Head of caudate nucleus (tissue), 42 donors: ENCODE results near the gene TMEM130.

Experiments used
- DNase-seq, 42 donors: peaks; one replicate each; pipeline versions ENCODE4 v3.0.0 to v3.0.0-alpha.2; 2020 to 2021; ENCODE audit warnings: mixed read lengths in 7 of 42
- intact Hi-C: fragments of 100-400 bp; cut with DNase I; formaldehyde crosslinking; loops from one replicate; pipeline ENCODE4 v1.15.0; 2022

Gene TMEM130

DNA sequence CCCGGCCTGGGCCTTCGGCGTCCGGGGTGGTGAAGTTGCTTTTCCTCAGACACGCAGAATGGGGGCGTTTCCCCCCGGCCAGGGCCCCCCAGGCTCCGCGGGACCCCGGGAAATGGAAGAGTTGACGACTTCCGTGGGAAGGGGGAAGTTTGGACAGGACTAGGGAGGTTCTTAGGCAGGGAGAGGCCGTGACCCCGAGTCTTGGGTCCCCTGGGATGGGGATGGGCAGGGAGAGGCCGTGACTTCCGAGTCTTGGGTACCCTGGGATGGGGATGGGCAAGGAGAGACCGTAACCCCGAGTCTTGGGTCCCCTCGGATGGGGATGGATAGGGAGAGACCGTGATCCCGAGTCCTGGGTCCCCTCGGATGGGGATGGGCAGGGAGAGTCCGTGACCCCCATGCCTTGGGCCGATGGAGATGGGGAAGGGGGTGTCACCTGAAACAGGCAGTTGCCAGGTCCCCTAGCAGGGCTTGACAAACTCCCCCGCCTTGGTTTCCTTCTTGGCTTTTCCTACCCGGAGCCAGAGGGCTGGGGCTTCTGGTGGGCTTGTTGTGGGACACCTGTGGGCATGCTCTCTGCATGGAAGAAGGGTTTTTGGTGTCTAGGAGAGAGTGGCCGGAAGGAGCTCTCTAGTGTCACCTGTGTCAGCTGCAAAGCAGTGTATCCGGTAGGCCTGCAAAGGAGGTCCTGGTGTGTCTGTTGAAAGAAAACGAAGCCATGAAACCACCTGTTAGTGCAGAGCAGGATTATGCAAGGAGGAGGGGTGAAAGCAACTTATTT lies 9.6 kb upstream of the TMEM130 start:
- intact Hi-C loops = loop anchor here (10.0 kb wide), 1 partner anchor 595 kb away; the partner anchor contains the start of gene BRI3
- peak in 13 of 42 donors; percentile 7 to 58 (median 28) for DNase-seq

DNA sequence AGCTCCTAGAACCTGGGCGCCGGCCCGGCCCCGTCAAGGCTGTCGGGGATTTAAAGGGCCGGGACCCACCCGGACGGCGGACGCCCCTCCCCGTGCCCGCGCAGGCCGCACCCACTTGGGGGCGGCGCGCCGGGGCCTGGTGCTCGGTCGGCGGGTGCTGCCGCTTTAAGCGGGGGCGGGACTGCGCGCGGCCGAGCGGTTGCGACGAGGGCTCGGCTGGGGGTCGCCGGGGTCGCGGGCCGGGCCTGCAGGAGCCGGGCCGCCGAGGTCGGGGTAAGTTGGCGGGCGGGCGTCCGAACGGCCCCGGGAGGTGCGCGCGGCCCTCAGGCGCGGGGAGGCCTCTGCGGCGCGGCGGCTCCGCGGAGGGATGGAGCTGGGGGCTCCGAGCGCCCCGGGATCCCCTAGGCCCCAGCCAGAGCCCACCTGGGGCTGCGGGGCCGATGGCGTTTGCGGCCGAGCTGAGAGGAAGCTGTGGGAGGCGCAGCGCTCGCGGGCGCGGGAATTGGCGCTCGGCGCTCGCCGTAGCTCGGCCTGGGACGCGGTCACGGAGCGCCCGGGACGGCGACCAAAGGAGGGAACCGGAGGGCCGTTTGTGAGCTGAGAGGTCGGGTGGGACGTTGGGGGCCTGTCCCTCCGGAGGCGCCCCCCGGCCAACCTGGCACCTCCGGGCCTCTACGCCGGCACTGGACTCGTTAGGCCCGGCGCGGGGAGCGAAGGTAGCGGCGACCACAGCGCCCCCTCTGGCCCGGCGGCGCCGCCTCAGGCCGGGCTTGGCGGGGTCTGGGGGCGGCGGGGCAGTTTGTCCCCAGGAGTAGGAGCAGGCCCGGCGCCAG lies 8.8 kb upstream of the TMEM130 start, which contains the start of gene TRRAP:
Gene TRRAP, plus strand, starts transcription at position 168 of the 833 bp plus-strand sequence. CDS start 2,619 bp downstream, outside the sequence.
- DNase-seq = peak in 39 of 42 donors; percentile 48 to 83 (median 71)
- intact Hi-C loops = loop anchor here (10.0 kb wide), 1 partner anchor 594 kb away; the partner anchor contains the start of gene BRI3

DNA sequence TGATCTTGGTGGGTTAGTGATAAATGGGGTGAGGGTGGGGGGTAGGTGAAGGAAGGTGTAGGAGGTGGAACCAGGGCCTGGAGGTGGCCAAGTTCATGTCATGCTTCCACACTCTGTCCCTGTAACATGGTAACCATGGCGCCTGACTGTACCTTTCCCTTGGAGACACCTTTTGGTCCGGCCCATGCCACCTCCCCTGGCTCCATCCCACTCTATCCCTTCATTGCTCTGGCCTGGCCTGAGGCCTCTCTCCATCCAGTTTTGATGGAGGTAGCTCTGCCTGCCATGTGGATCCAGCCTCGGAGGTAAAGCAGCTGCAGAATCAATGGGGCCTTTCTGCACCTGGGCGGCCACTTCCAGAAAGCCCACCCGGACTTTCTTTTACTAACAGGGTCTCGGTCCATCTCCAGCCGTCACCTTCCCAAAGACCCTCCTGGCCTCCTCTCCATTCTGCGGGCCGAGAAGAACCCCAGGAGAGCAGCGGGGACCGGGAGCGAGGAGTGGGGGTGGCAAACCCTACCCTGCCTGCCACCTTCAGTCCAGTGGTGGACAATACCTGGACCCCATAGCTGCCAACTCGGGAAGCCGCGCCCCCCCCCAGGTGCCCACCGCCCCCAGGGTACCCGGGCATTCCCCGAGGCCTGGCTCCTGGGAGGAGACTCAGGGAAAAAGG lies 8.0 kb upstream of the TMEM130 start:
- DNase-seq = peak in 1 of 42 donors; percentile 35
- intact Hi-C loops = loop anchor here (10.0 kb wide), 1 partner anchor 593 kb away; the partner anchor contains the start of gene BRI3

DNA sequence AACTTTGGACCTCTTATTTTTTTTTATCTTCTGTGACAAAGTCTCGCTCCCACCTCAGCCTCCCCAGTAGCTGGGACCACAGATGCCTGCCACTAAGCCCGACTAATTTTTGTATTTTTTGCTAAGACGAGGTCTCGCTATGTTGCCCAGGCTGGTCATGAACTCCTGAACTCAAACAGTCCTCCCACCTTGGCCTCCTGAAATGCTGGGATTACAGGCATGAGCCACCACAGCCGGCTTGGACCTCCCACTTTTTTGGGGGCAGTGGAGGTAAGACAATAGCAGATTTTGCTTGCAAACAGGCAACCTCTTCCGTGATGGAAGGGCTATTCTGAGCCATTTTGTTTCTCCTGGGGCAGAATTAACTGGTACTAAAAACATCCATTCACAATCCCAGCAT lies 7.3 kb upstream of the TMEM130 start:
- peak in 2 of 42 donors; percentile 27 to 29 for DNase-seq
- intact Hi-C loops = loop anchor here (10.0 kb wide), 1 partner anchor 592 kb away; the partner anchor contains the start of gene BRI3

DNA sequence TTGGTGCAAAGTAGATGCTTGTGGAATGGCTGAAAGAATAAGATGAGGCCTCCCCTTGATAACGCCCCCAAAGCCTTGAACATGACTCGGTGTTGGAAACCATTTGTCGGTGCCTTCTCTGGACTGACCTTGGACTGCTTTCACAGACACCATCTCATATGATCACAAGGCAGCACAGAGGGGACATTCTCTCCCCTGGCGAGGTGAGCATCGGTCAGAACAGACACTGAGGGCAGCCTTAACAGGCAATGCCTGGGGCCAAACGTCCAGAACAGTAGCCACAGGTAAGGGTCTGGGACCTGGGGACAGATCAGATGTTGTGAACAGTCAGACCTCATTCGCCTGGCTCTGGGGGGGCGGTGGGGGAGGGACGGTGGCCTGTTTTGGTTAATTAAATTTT lies 5.7 kb upstream of the TMEM130 start:
- intact Hi-C loops = loop anchor here (10.0 kb wide), 1 partner anchor 591 kb away; the partner anchor contains the start of gene BRI3
- peak in 2 of 42 donors; percentile 9 to 36 for DNase-seq

DNA sequence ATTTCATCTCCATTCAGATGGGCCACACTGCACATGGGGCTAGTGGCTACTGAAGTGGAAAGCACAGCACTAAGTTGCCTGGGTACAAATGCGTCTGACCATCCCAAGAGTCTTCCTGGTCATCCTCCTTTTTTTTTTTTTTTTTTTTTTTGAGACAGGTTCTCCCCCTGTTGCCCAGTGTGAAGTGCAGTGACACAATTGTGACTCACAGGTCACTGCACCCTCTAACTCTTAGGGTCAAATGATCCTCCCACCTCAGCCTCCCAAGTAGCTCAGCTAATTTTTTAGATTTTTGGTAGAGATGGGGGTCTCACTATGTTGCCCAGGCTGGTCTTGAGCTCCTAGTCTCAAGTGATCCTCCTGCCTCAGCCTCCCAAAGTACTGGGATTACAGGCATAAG lies 5.1 kb upstream of the TMEM130 start:
- intact Hi-C loops = loop anchor here (10.0 kb wide), 1 partner anchor 590 kb away; the partner anchor contains the start of gene BRI3
- no peak for DNase-seq

DNA sequence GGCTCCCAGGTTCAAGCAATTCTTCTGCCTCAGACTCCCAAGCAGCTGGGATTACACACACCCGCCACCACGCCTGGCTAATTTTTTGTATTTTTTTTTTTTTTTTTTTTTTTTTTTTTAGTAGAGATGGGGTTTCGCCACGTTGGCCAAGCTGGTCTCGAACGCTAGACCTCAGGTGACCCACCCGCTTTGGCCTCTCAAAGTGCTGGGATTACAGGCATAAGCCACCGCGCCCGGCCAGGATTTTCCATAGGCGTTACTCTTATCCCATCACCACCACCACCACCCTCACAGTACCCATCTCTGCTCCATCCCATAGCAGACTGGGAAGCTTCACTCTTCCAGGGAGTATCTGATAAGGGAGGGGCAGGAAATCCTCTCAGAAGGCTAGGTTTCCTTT lies 3.8 kb upstream of the TMEM130 start:
- intact Hi-C loops = loop anchor here (10.0 kb wide), 1 partner anchor 589 kb away; the partner anchor contains the start of gene BRI3
- DNase-seq = peak in 2 of 42 donors; percentile 19 to 42

DNA sequence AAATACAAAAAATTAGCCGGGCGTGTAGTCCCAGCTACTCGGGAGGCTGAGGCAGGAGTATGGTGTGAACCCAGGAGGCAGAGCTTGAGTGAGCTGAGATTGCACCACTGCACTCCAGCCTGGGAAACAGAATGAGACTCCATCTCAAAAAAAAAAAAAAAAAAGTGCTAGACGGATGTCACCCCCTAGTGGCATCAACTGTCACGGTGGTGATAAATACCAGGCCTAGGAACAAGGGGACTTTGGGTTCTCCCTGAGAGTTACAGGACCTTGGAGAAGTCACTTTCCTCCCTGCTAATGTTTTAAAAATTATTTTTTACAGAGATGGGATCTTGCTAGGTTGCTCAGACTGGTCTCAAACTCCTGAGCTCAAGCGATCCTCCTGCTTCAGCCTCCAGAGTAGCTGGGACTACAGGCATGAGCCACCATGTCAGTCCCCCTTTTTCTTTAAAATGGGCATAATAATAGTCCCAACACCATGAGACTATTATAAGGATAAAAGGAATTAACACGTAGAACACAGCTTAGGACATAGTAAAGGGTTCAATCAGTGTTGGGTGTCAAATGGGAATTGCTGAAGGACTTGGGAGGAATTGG lies 2.6 kb upstream of the TMEM130 start:
- DNase-seq = peak in 1 of 42 donors; percentile 5

DNA sequence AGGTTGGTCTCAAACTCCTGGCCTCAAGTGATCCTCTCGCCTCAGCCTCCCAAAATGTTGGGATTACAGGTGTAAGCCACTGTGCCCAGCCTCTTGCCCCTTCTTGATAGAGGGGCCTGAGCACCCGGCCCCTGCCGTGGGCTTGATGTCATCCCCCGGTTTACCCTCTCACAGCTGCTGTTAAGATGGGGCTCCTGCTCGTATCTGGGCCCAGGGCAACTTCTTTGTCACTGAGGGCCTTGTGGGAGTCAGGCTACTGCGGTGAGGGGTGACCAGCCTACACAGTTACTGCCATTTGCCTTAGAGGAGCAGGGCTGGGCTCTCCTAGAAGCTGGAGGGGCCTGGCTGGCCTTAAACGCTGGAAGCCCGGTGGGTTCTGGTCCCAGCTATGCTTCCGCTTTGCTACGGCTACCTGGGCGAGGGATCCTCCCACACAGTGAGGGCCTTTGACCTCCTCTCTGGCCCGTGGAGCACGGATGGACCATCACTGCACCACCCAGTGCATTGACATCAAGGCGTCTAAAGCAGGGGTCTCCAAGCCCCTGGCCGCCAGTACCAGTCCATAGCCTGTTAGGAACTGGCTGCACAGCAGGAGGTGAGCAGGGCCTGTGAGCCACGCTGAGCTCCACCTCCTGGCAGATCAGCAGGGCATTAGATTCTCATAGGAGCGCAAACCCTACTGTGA lies 1.1 kb upstream of the TMEM130 start:
- peak in 1 of 42 donors; percentile 21 for DNase-seq
- intact Hi-C loops = loop anchor here (10.0 kb wide), 1 partner anchor 586 kb away; the partner anchor contains the start of gene BRI3

More for the DNA sequence above, 2.6 kb upstream of the TMEM130 start:
- intact Hi-C loops = loop anchor here (10.0 kb wide), 1 partner anchor 588 kb away; the partner anchor contains the start of gene BRI3

DNA sequence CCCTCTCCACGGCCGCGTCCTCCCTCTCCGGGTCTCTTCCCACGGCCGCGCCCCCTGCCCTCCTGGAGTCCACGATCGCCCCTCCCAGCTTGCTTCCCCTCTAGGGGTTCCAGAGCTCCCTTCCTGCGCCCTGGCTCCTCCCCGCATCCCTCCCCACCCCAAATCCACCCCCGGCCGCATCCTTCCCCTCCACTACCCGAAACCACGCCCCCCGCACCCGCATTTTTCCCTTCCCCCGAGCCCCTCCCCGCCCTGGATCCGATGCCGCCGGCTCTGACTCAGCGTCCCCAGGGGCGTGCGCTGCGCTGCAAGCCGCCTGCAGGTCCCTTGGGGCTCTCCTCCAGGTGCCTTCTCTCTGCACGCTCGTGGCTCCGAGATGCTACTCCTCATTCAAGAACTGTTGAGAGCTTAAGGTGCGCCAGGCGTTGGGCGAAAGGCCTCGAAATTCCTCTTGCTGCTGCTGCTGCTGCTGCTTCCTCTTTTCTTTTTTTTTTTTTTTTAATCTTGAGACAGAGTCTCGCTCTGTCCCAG lies 372 bp upstream of the TMEM130 start:
- intact Hi-C loops = loop anchor here (10.0 kb wide), 1 partner anchor 585 kb away; the partner anchor contains the start of gene BRI3
- peak; percentile 66 to 96 (median 88) for DNase-seq

DNA sequence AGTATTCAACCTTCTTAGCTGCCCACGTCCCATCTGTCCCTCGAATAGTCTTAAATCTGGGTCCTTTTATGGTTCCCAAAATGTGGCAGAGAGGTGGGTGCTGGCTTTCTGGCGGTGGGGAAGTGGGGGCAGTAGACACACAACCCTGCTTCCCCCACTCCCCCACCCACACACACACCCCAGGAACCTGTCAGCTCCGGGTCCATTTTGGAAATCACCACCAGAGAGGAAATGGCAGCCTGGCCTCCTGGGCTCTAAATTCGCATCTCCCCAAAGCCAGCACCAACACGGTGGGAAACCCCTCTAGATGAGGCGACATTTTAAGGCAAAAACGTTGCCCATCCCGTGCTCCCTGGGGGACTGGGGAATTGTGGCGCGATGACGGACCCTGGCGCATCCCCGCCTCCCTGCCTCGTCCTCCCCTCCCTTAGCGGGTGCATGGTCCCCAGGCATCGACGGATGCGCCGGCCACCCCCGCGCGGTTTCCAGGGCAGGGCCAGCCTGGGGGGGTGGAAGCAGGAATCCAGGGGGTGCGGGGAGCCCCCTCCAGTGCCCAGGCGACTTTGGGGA lies 702 bp downstream of the TMEM130 start:
- intact Hi-C loops = no loop called here
- peak in 16 of 42 donors; percentile 8 to 53 (median 30) for DNase-seq

DNA sequence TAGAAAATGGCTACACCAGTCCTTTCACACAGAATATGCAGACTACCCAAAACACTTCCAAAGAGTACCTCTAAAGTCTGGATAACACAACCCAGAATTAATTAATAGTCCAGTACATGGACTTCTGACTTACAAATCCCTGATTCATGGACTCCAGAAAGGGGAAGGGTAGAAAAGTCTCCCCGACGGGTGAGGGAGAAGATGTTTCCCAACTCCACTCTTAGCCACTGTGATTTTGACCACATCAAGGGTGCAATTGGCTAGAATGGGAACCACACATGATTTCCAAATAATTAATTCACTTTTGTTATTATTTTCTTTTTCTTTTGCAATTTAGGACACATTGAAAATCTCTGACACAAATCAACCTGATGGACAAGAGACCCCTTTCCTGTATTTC lies 1.4 kb downstream of the TMEM130 start:
- intact Hi-C loops = no loop called here
- DNase-seq = no peak

DNA sequence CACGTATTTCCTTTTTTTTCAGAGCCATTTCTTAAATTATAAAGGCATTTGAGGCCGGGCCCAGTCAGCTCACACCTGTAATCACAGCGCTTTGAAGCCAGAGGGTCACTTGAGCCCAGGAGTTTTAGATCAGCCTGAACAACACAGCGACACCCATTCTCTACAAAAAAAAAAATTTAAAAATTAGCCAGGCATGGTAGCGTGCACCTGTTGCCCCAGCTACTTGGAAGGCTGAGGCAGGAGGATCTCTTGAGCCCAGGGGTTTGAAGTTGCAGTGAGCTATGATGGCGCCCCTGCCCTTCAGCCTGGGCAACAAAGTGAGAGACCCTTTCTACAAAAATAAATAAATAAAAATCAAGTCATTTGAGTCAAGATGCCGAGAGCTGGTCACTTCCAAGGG lies 3.0 kb downstream of the TMEM130 start:
- intact Hi-C loops = no loop called here

DNA sequence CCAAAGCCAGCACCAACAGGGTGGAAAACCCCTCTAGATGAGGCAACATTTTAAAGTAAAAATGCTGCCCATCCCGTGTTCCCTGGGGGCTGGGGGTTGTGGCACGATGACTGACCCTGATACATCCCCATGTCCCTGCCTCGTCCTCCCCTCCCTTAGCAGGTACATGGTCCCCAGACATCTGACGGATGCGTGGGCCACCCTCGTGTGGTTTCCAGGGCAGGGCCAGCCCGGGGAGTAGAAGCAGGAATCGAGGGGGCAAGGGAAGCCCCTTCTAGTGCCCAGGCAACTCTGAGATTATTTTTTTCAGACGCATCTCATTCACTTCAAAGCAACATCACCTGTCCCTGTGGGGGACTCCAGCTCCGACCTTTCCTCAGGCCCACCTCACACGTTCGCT lies 3.5 kb downstream of the TMEM130 start:
- intact Hi-C loops = no loop called here
- DNase-seq = no peak

More for the DNA sequence above, 3.0 kb downstream of the TMEM130 start:
- no peak for DNase-seq

DNA sequence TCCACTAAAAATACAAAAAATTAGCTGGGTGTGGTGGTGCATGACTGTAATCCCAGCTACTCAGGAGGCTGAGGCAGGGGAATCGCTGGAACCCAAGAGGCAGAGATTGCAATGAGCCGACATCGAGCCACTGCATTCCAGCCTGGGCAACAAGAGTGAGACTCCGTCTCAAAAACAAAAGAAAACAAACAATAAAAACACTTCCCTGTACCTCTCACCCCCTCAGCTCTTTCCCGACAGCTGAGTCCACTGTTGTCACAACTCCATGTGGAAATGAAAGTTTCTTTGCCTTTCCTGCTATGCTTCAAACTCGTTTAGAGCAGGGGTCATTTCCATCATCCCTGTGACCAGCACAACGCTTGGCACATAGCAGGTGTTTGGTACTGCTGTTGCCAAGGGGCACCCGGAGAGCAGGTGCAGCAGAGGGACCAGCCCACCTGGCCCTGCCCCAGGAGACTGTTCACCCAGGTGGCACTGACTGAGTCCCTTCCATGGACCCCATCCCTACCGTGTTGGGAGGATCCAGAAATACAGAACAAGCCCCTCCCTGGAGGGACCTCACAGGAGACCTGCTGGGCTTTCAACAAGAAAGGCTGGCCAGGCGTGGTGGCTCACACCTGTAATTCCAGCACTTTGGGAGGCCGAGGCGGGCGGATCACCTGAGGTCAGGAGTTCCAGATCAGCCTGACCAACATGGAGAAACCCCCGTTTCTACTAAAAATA lies 4.9 kb downstream of the TMEM130 start:
- intact Hi-C loops = no loop called here
- DNase-seq = no peak

DNA sequence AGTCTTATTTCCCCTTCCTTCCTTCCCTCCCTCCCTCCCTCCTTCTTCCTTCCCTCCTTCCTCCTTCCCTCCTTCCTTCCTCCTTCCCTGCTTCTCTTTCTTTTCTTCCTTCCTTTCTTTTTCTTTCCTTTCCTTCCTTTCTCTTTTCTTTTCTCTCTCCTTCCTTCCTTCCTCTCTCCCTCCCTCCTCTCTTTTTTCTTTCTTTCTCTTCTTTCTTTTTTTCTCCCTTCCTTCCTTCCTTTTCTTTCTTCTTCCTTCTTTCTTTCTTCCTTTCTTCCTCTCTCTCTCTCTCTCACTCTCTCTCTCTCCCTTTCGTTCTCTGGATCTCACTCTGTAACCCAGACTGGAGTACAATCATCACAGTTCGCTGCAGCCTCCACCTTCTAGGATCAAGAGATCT lies 6.2 kb downstream of the TMEM130 start:
- no peak for DNase-seq
- intact Hi-C loops = no loop called here
